SKM-1 (cell line): ENCODE measurements around the gene TAF11L2.
"Not testable (repeated sequence)": the region's sequence is repeated elsewhere in the genome, so short reads cannot be mapped to it uniquely, and the experiment has no call there.

Experiments
- DNase-seq: peaks from one replicate; lab custom pipeline; 2025; ENCODE audit not compliant: unreplicated experiment; lab: John Stamatoyannopoulos, UW

TAF11L2 gene

DNA sequence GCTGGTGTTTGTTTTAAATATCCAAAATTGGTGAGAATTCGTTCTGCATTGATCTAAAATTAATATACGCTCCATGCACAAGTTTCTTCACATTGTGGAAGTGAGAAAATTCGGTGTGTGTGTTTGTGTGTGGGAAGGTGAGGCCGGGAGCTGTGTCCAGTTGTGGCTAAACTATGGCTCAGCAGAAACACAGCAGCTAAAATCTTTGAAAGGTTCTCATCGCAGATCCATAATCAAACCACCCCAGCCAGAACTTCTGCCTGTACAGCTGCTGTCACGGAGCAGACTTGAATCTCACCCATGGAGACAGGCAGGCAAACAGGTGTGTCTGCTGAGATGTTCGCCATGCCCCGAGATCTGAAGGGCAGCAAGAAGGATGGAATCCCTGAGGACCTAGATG is at the start of gene TAF11L2:
Gene TAF11L2 (plus strand): TSS at position 301 of the 400 bp plus-strand sequence.
- not testable (repeated sequence) for DNase-seq

- DNase-seq: no peak
Observed at GRCh38 chr5:17448877-17449276, 49.2 kb upstream of the TAF11L2 start.

GRCh38 chr5:17452936-17453335 is 45.1 kb upstream of the TAF11L2 start:
- DNase-seq: no peak

GRCh38 chr5:17455942-17456341 is 42.1 kb upstream of the TAF11L2 start:
- DNase-seq: no peak

GRCh38 chr5:17461793-17462192 is 36.2 kb upstream of the TAF11L2 start:
- DNase-seq: no peak

DNA sequence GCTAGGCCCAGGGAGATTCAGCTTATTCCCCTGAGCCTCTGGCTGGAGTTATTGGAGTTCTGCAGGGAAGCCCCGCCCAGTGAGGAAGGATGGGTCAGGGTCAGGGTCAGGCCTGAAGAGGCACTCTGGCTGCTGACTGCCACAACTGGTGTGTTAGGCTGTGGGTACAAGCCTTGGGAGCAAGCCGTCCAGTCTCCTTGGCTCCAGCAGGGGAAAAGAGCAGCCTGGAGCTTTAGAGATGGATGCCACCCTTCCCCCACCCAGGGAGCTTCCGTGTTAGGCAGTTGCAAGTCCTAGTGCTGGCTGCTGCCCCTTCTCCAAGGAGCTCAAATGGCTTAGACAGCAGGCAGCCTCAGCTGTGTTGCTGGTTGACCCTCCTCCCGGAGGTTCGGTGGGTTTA is 34.4 kb upstream of the TAF11L2 start:
- no peak for DNase-seq

- DNase-seq: no peak
Observed at GRCh38 chr5:17470064-17470463, 28.0 kb upstream of the TAF11L2 start.

GRCh38 chr5:17475064-17475463 is 23.0 kb upstream of the TAF11L2 start:
- DNase-seq: not testable (repeated sequence)

DNA sequence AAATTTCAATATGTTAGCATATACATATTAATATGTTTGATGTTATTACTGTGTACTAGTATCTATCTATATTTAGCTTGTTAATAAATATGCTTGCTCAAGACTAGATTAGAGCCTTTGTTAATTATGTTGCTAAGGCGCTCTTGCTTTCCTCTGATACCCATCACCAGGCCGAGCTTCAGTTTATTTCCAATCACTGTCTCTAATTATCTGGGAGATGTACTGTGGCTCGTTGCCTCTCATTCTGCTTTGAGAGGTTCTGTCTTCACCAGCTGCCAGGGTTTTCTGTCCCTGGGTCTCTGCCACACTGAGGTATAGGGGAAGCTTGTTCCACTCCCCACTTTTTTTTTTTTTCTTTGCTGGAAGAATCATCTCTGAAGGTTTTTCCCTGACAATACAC is 21.0 kb upstream of the TAF11L2 start:
- DNase-seq: no peak

GRCh38 chr5:17477573-17478265 is 20.3 kb upstream of the TAF11L2 start:
- no peak for DNase-seq

- DNase-seq: no peak
Observed at GRCh38 chr5:17481378-17481777, 16.7 kb upstream of the TAF11L2 start.

GRCh38 chr5:17482790-17483189 is 15.2 kb upstream of the TAF11L2 start:
- no peak for DNase-seq

- DNase-seq: not testable (repeated sequence)
Observed at GRCh38 chr5:17486464-17487173, 11.4 kb upstream of the TAF11L2 start.

DNA sequence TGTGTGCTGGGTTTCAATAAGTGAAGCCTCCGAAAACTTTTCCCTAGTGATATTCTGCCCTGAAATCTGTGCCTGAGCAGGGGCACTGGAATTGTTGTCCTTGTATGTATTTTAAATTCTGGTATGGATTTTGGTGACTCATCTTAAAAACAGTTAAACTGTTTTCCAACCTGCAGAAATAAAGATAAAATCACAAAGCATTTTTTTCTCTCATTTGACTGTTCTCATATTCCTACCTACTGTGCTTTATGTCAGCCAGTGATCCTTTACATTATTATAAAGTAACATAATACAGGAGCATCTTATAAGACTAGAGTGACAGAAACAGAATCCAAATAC is 10.9 kb upstream of the TAF11L2 start:
- no peak for DNase-seq

DNA sequence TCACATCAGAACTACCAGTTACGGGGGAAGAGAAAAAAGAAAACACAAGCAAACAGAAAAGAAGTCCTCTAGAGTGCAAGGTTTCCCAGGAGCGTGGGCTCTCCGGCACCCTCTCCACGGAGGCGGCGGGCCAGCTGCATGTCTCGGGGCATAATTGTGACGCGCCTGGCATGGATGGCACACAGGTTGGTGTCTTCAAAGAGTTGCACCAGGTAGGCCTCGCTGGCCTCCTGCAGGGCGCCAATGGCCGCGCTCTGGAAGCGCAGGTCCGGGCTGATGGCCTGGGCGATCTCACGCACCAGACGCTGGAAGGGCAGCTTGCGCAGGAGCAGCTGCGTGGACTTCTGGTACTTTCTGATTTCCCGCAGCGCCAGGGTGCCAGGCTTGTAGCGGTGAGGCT is 6.8 kb upstream of the TAF11L2 start:
- not testable (repeated sequence) for DNase-seq

DNA sequence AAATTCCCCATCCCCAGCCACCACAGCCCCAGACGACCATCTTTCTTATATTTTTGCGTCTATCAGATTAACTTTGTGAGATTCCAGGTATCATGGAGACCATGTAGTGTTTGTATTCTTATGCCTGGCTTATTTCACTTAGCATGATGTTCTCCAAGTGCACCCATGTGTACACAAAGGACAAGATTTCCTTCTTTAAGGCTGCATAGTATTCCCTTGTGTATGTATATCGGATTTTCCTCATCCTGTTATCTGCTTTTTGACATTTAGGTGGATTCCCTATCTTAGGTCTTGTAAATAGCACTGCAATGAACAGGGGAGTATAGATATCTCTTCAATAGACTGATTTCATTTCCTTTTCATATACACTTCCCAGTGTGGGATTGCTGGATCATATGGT is 5.3 kb upstream of the TAF11L2 start:
- DNase-seq: no peak

- no peak for DNase-seq
Observed at GRCh38 chr5:17497446-17497845, 585 bp upstream of the TAF11L2 start.

DNA sequence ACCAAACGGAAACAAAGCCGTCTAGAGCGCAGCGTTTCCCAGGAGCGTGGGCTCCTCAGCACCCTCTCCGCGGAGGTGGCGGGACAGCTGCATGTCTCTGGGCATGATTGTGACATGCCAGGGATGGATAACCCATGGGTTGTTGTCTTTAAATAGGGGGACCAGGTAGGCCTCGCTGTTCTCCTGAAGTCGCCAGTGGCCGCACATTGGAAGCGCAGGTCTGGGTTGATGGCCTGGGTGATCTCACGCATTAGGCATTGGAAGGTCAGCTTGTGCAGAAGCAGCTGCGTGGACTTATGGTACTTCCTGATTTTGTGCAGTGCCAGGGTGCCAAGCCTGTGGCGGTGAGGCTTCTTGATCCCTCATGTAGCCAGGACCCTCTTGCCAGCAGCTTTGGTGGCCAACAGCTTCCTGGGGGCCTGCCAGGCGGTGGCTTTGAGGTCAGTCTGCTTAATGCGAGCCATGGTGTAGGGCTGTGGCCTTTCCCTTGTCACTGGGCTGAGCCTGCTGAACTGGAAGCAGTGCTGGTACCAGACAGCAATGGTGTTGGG is 13.8 kb downstream of the TAF11L2 start:
- no peak for DNase-seq

DNA sequence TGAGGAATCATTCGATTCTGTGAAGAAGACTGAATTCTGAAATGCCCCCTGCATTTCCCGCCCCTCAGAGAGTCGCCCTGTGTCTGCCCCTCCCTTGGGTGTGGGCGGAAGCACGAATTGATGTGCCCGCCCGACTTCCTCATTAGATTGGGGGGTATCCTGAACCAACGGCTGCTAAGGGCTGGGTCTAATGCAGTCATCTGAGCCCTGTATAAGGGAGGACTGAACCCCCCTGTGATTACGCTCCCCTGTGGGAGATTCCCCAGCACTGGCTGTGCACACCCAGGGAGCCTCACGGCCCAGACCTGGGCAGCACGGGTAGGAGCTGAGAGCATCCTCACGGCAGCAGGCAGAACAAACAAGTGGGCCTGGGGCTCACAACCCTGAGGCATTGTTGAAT is 19.5 kb downstream of the TAF11L2 start:
- not testable (repeated sequence) for DNase-seq

DNA sequence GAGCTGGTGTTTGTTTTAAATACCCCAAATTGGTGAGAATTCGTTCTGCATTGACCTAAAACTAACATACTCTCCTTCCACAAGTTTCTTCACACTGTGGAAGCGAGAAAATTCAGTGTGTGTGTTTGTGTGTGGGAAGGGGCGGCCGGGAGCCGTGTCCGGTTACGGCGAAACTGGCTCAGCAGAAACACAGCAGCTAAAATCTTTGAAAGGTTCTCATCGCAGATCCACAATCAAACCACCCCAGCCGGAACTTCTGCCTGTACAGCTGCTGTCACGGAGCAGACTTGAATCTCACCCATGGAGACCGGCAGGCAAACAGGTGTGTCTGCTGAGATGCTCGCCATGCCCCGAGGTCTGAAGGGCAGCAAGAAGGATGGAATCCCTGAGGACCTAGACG is 20.0 kb downstream of the TAF11L2 start, which contains the start of gene TAF11L3:
Gene TAF11L3 (plus strand): TSS at position 301 of the 400 bp plus-strand sequence.
- not testable (repeated sequence) for DNase-seq

DNA sequence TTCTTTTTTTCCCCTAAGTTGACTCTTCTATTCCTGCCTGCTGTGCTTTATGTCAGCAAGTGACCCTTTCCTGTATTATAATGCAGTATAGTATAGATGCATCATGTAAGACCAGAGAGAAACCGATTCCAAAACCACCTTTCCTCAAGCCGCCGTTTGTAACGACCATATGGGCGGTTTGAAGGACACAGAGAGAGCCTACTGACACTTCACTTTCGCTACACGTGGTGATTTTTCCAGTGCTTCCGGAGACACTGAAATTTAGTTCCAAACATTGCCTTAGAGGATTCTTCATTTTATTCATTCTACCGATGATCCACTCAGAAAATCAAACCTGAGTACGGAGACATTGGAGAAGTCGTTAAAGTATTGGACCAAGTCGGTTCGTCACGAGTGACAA is 21.5 kb downstream of the TAF11L2 start:
- not testable (repeated sequence) for DNase-seq

- not testable (repeated sequence) for DNase-seq
Observed at GRCh38 chr5:17521501-17521900, 23.5 kb downstream of the TAF11L2 start, which contains the start of gene TAF11L4. TSS of gene TAF11L4 (plus strand) at chr5:17521801.
